ENCODE data around the gene FLCN. TPM values are rescaled to one million over a fixed set of nuclear protein-coding genes. Genes with fewer than 3 reads are reported as not detected.

FLCN gene
- total and polyA plus RNA-seq, 2 of the 13 experiments (the other 11 are each of a cell fraction or from before 2014, with no cell fraction given), result 16.6 to 24.9 TPM

DNA sequence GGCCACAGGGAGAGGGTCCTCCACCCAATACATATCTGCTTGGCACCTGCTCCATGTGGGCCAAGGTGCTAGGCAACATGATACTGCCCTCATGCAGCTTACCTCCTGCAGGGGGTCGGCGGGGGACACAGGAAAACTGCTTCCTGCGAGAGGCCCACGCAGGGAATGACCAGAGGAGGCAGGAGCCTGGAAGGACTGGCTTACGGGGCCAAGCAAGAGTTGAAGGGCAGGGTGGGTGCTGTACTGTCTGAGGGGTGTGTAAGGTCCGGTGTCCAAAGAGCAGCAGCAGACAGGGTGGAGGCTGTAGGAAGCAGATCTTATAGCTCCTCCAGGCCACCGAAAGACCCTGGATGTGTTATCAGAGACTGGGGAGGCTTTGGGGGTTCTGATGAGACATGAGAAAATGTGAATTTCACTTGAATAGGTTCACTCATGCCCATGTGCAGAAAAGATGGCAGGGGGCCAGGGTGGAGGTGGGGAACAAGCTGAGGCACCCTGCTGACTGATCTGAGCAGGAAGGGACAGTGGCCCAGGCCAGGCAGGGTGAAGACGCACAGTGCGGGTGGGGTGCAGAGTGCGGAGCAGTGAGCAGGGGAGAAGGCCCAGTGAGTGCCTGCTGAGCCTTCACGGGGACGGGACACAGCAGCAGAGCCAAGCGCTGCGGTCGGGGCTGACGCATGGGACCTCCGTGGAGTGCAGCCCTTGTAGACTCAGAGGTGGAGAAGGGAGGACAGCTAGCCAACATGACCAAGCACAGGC lies 8.3 kb downstream of the FLCN start:
- Histone ChIP-seq H4K20me1 (ENCODE audit: insufficient read depth, low read length) (no peaks in the 10 kb centered on the region), H3K79me2 (ENCODE audit: insufficient read depth, low read length) (peaks cover 4% of the 10 kb centered on the region), H2AFZ (ENCODE audit: low read length) (no peak overlapping the region), H3K4me2 (ENCODE audit: low read depth, low read length) (no peak overlapping the region), H3K36me3 (replicated peaks in 1 of 2; ENCODE audit: control insufficient read depth in 1 of 2, insufficient read depth in 2 of 2, low read length in 2 of 2) (peaks cover 43 to 85% of the 10 kb centered on the region in 2 experiments), H3K4me1 (ENCODE audit: insufficient read depth, low read length) (peaks cover 22% of the 10 kb centered on the region), H3K9ac (ENCODE audit: insufficient read depth, low read depth, low read length) (no peak overlapping the region), H3K27ac (ENCODE audit: extremely low read length, insufficient read depth, low read length) (no peak overlapping the region), H3K4me3 (replicated peaks in 1 of 3; ENCODE audit: insufficient read depth in 1 of 3, low read depth in 2 of 3, low read length in 3 of 3) (no peak overlapping the region), H3K27me3 (ENCODE audit: control insufficient read depth in 1 of 2, insufficient read depth in 2 of 2, low read length in 2 of 2) (no peaks in the 10 kb centered on the region), H3K9me3 (ENCODE audit: low read length) (no peaks in the 10 kb centered on the region)
- ChIA-PET CTCF (ENCODE audit: low intra/inter-chr PET ratio, low total read pairs) (no interaction called here), POLR2A (interaction anchor here (1.2 kb wide), 1 partner anchor 52 kb away, joined by 3 read pairs; no protein-coding TSS in a partner anchor)
- 96% methylated on average over 17 of the region's 17 CpGs for WGBS (ENCODE audit: low lambda C conversion rate)
- no peak for ATAC-seq
- no peak for FAIRE-seq
- intact Hi-C loops (cut with micrococcal nuclease; ENCODE audit: unreplicated experiment) (no loop called here), in situ Hi-C loops (cut with HindIII; ENCODE audit: extremely low pct_ligation_motif_present, low pct_unique_long_range_greater_than_20kb) (no loop called here)
- BruUV-seq (replicated peaks), result no TSS peak
- DNase-seq (ENCODE audit: low spot score), result no peak
- TF ChIP-seq EED (CRISPR knock-in tag; IDR thresholded peaks at IDR 0.05) (no peak), KLF12 (CRISPR knock-in tag; IDR thresholded peaks at IDR 0.05; ENCODE audit: borderline replicate concordance) (no peak), ZNF484 (CRISPR knock-in tag; IDR thresholded peaks at IDR 0.05; ENCODE audit: borderline replicate concordance, low read depth) (no peak), ZNF746 (CRISPR knock-in tag; IDR thresholded peaks at IDR 0.05) (no peak), ZKSCAN5 (CRISPR knock-in tag; IDR thresholded peaks at IDR 0.05) (no peak), HOXA5 (CRISPR knock-in tag; IDR thresholded peaks at IDR 0.05) (no peak), ZSCAN20 (CRISPR knock-in tag; IDR thresholded peaks at IDR 0.05; ENCODE audit: borderline replicate concordance) (no peak), ZBTB7A (CRISPR knock-in tag; IDR thresholded peaks at IDR 0.05) (no peak)
- TF ChIP-seq, protein P1, sequence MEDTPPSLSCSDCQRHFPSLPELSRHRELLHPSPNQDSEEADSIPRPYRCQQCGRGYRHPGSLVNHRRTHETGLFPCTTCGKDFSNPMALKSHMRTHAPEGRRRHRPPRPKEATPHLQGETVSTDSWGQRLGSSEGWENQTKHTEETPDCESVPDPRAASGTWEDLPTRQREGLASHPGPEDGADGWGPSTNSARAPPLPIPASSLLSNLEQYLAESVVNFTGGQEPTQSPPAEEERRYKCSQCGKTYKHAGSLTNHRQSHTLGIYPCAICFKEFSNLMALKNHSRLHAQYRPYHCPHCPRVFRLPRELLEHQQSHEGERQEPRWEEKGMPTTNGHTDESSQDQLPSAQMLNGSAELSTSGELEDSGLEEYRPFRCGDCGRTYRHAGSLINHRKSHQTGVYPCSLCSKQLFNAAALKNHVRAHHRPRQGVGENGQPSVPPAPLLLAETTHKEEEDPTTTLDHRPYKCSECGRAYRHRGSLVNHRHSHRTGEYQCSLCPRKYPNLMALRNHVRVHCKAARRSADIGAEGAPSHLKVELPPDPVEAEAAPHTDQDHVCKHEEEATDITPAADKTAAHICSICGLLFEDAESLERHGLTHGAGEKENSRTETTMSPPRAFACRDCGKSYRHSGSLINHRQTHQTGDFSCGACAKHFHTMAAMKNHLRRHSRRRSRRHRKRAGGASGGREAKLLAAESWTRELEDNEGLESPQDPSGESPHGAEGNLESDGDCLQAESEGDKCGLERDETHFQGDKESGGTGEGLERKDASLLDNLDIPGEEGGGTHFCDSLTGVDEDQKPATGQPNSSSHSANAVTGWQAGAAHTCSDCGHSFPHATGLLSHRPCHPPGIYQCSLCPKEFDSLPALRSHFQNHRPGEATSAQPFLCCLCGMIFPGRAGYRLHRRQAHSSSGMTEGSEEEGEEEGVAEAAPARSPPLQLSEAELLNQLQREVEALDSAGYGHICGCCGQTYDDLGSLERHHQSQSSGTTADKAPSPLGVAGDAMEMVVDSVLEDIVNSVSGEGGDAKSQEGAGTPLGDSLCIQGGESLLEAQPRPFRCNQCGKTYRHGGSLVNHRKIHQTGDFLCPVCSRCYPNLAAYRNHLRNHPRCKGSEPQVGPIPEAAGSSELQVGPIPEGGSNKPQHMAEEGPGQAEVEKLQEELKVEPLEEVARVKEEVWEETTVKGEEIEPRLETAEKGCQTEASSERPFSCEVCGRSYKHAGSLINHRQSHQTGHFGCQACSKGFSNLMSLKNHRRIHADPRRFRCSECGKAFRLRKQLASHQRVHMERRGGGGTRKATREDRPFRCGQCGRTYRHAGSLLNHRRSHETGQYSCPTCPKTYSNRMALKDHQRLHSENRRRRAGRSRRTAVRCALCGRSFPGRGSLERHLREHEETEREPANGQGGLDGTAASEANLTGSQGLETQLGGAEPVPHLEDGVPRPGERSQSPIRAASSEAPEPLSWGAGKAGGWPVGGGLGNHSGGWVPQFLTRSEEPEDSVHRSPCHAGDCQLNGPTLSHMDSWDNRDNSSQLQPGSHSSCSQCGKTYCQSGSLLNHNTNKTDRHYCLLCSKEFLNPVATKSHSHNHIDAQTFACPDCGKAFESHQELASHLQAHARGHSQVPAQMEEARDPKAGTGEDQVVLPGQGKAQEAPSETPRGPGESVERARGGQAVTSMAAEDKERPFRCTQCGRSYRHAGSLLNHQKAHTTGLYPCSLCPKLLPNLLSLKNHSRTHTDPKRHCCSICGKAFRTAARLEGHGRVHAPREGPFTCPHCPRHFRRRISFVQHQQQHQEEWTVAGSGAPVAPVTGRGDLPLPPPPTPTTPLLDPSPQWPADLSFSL (CRISPR knock-in tag; IDR thresholded peaks at IDR 0.05), result no peak
- TF ChIP-seq, protein P2, sequence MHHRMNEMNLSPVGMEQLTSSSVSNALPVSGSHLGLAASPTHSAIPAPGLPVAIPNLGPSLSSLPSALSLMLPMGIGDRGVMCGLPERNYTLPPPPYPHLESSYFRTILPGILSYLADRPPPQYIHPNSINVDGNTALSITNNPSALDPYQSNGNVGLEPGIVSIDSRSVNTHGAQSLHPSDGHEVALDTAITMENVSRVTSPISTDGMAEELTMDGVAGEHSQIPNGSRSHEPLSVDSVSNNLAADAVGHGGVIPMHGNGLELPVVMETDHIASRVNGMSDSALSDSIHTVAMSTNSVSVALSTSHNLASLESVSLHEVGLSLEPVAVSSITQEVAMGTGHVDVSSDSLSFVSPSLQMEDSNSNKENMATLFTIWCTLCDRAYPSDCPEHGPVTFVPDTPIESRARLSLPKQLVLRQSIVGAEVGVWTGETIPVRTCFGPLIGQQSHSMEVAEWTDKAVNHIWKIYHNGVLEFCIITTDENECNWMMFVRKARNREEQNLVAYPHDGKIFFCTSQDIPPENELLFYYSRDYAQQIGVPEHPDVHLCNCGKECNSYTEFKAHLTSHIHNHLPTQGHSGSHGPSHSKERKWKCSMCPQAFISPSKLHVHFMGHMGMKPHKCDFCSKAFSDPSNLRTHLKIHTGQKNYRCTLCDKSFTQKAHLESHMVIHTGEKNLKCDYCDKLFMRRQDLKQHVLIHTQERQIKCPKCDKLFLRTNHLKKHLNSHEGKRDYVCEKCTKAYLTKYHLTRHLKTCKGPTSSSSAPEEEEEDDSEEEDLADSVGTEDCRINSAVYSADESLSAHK (CRISPR knock-in tag; IDR thresholded peaks at IDR 0.05; ENCODE audit: borderline replicate concordance), result no peak
- TF ChIP-seq, protein P3, sequence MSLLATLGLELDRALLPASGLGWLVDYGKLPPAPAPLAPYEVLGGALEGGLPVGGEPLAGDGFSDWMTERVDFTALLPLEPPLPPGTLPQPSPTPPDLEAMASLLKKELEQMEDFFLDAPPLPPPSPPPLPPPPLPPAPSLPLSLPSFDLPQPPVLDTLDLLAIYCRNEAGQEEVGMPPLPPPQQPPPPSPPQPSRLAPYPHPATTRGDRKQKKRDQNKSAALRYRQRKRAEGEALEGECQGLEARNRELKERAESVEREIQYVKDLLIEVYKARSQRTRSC (CRISPR knock-in tag; IDR thresholded peaks at IDR 0.05; ENCODE audit: low read depth), result no peak
- TF ChIP-seq, protein P4, sequence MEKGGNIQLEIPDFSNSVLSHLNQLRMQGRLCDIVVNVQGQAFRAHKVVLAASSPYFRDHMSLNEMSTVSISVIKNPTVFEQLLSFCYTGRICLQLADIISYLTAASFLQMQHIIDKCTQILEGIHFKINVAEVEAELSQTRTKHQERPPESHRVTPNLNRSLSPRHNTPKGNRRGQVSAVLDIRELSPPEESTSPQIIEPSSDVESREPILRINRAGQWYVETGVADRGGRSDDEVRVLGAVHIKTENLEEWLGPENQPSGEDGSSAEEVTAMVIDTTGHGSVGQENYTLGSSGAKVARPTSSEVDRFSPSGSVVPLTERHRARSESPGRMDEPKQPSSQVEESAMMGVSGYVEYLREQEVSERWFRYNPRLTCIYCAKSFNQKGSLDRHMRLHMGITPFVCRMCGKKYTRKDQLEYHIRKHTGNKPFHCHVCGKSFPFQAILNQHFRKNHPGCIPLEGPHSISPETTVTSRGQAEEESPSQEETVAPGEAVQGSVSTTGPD (CRISPR knock-in tag; IDR thresholded peaks at IDR 0.05), result no peak
